Progenitor cell of endocrine pancreas (in vitro differentiated cells): ENCODE data around the gene SLC39A13. TPM values are rescaled to one million over a fixed set of nuclear protein-coding genes. Genes with fewer than 3 reads are reported as not detected.

ENCODE experiments used
- DNase-seq: peaks from one replicate; pipeline ENCODE4 v3.0.0; 2021; ENCODE audit warnings: low spot score; ENCODE audit not compliant: unreplicated experiment
- H3K27ac Mint-ChIP-seq: 2 replicates; pipeline ENCODE4 v1.8.0; 2021; ENCODE audit warnings: mild to moderate bottlenecking, moderate library complexity, mixed read lengths
- H3K27me3 Mint-ChIP-seq: 2 replicates; pipeline ENCODE4 v1.8.0; 2021; ENCODE audit warnings: mixed read lengths
- H3K36me3 Mint-ChIP-seq: 2 replicates; pipeline ENCODE4 v1.8.0; 2022; ENCODE audit warnings: mixed read lengths; ENCODE audit not compliant: insufficient read depth
- H3K4me1 Mint-ChIP-seq: 2 replicates; pipeline ENCODE4 v1.8.0; 2021; ENCODE audit warnings: low read depth, mixed read lengths
- H3K4me3 Mint-ChIP-seq: 2 replicates; pipeline ENCODE4 v1.8.0; 2021; ENCODE audit warnings: low read depth, mild to moderate bottlenecking, moderate library complexity, mixed read lengths
- H3K9me3 Mint-ChIP-seq: 2 replicates; pipeline ENCODE4 v1.8.0; 2021; ENCODE audit warnings: low read depth, mixed read lengths
- total RNA-seq: library from RNA; stranded (reverse); gene quantifications from 2 replicates; pipeline ENCODE4 v1.2.1, GENCODE V29; 2021
- TF ChIP-seq, protein P1 (sequence below): fragments of 200-600 bp; sonication (generic); IDR thresholded peaks from one replicate; pipeline ENCODE4 v1.5.0; 2021; ENCODE audit warnings: antibody characterized with exemption, mild to moderate bottlenecking; ENCODE audit not compliant: unreplicated experiment

The SLC39A13 gene
- total RNA-seq, 1 donor from 2014 or later, result 42.4 TPM

DNA sequence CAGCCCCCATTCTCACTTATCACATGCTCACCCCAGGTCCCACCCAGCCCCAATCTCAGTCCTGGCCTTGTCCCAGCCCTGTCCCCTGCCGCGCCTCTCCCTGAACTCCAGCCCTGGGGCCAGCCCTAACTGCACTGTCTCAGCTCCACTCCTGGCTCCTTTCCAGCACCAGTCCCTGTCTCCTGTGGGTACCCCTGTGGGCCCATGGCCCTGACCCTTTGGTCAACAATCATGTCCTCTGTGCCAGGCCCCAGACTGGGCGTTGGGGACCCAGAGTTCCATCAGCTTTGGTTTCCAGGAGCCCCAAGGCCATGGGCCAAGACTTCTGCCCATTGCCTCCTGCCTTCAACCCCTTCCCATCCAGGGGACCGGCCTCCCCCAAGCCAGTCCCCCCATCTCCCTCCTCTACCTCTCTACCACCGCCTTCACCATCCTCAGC, 30.8 kb upstream of the SLC39A13 start:
- peaks cover 2% of the 10 kb centered on the region for H3K27me3 Mint-ChIP-seq
- H3K4me3 Mint-ChIP-seq, result no peak overlapping the region
- no peak overlapping the region for H3K27ac Mint-ChIP-seq
- no peaks in the 10 kb centered on the region for H3K36me3 Mint-ChIP-seq
- H3K9me3 Mint-ChIP-seq, result no peaks in the 10 kb centered on the region
- no peak for DNase-seq
- H3K4me1 Mint-ChIP-seq, result no peaks in the 10 kb centered on the region
- TF ChIP-seq, protein P1, sequence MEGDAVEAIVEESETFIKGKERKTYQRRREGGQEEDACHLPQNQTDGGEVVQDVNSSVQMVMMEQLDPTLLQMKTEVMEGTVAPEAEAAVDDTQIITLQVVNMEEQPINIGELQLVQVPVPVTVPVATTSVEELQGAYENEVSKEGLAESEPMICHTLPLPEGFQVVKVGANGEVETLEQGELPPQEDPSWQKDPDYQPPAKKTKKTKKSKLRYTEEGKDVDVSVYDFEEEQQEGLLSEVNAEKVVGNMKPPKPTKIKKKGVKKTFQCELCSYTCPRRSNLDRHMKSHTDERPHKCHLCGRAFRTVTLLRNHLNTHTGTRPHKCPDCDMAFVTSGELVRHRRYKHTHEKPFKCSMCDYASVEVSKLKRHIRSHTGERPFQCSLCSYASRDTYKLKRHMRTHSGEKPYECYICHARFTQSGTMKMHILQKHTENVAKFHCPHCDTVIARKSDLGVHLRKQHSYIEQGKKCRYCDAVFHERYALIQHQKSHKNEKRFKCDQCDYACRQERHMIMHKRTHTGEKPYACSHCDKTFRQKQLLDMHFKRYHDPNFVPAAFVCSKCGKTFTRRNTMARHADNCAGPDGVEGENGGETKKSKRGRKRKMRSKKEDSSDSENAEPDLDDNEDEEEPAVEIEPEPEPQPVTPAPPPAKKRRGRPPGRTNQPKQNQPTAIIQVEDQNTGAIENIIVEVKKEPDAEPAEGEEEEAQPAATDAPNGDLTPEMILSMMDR, result no peak

DNA sequence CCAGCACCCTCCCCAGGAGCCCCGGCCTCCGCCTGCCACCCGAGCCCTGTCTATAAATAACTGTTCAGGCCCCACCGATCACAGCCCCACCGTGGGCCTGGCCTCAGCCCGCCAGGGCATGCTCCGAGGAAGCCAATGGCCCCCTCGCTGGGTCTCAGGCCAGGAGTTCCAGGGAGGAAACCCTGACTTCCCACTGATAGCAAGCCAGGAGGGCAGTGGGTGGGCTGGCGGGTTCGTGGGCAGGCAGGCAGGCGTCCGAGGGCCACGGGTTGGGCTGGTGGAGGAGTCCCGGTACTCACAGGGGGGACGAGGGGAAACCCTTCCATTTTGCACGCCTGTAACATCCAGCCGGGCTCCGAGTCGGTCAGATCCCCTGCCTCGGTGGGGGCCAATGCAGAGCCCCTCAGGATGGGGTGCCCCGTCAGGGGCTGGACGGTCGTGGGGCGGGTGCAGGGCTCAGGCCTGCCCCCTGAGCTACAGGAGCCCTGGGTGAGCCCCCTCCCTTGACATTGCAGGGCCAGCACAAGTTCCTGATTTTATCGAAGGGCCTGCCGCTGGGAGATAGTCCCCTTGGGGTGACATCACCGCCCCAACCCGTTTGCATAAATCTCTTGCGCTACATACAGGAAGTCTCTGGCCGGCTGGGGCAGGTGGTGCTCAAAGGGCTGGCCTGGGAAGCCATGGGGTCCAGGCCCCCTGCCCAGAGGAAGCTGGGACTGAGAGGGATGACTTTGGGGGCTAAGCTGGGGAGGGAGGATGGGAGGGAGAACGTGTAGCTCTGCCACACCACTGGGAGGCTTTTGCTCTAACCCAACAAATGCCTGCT, 30.2 kb upstream of the SLC39A13 start, which contains the start of gene SPI1:
Gene SPI1, minus strand, starts transcription at position 538 of the 826 bp plus-strand sequence. Its CDS starts 194 bp downstream, at position 344.
- Mint-ChIP-seq H3K4me1 (no peaks in the 10 kb centered on the region), H3K27me3 (peaks cover 4% of the 10 kb centered on the region), H3K4me3 (no peak within 1 kb of the TSS), H3K9me3 (no peaks in the 10 kb centered on the region), H3K27ac (no peak within 1 kb of the TSS), H3K36me3 (no peaks in the 10 kb centered on the region)
- no peak for DNase-seq
- TF ChIP-seq, protein P1, result no peak

DNA sequence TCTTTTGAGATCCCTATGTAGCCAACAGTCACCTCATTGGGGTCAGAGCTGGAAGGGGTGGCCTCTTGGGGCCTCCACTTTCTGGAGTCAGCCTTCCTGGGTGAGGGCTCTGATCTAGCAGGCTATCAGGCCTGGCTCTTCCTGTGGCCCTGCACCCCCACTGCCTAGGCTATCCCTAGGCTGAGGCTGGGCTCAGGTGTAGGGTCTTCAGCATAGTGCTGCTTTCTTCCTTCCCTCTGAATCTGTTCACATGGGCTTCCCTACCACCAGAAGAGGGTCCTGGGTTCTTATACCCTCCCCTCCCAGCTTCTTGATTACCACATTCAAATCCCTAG, 29.6 kb upstream of the SLC39A13 start:
- Mint-ChIP-seq H3K27ac (no peak overlapping the region), H3K4me3 (no peak overlapping the region), H3K27me3 (peaks cover 6% of the 10 kb centered on the region), H3K9me3 (no peaks in the 10 kb centered on the region), H3K4me1 (no peaks in the 10 kb centered on the region), H3K36me3 (no peaks in the 10 kb centered on the region)
- TF ChIP-seq, protein P1, result no peak
- no peak for DNase-seq

DNA sequence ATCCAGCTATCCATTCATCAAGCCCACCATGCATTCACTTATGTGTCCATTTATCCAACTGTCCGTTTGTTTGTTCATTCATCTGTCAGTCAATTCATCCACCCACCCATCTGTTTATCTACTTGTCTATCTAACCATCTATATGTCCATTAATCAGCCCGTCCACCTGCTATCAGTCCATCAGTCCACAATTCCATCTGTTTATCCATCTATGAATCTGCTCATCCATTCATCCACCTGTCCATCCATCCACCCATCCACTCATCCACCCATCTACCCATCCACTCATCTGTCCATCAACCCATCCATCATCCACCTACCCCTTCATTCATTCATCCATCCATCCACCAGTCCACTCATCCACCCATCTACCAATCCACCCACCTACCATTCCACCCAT, 29.1 kb upstream of the SLC39A13 start:
- H3K27ac Mint-ChIP-seq, result no peak overlapping the region
- H3K4me1 Mint-ChIP-seq, result no peaks in the 10 kb centered on the region
- DNase-seq, result no peak
- H3K27me3 Mint-ChIP-seq, result peaks cover 6% of the 10 kb centered on the region
- TF ChIP-seq, protein P1, result no peak
- no peak overlapping the region for H3K4me3 Mint-ChIP-seq
- no peaks in the 10 kb centered on the region for H3K9me3 Mint-ChIP-seq
- no peaks in the 10 kb centered on the region for H3K36me3 Mint-ChIP-seq

DNA sequence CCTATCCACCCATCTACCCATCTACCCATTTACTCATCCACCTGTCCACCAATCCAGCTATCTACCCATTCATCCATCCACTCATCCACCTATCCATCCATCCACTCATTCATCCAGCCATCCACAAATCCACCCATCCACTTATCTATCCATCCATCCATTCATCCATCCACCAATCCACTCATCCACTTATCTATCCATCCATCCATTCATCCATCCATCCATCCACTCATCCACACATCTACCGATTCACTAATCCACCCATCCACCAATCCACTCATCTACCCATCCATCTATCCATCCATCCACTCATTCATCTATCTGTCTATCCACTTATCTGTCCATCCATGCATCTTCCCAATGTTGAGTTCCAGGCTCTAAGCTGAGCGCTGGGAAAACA, 28.3 kb upstream of the SLC39A13 start:
- Mint-ChIP-seq H3K27me3 (peaks cover 6% of the 10 kb centered on the region), H3K4me3 (no peak overlapping the region), H3K27ac (no peak overlapping the region), H3K4me1 (no peaks in the 10 kb centered on the region), H3K9me3 (no peaks in the 10 kb centered on the region), H3K36me3 (no peaks in the 10 kb centered on the region)
- TF ChIP-seq, protein P1, result no peak
- no peak for DNase-seq
